ENCODE results near the gene TSHZ3.

The TSHZ3 gene

DNA sequence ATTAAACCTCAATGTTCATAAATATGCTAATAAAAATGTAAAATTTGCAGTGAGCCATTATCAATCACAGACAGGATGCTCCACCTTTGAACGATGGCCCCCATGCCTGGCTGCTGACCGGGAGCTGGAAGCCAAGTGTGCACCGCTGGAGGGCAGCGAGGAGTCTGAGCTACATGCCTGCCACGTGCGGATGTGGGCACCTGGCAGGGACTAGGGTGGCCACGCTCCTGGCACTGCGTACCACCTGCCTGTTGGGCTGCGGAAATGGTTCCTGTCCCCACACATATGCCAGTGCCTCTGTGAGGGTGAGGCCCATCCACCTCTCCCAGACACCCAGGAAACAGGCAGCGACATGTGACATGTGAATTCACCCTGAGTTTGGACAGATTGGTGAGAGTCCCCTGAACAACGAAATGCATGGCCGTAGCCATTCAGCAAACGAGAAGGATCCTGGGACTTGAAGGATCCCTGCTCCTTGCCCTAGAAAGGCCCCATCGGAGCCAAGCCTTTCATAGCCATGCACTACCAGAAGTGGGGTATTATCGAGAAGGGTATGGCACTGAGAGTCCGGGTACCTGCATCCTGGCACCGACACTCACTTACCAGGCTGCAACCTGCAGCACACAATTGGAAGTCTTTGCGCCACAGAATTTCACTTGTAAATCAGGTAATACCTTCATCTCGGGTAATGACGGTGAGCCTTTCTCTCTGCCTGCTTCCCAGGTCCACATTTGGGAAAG is 35.8 kb downstream of the TSHZ3 start:
- DNase-seq (ENCODE audit: low read depth), result no peak

DNA sequence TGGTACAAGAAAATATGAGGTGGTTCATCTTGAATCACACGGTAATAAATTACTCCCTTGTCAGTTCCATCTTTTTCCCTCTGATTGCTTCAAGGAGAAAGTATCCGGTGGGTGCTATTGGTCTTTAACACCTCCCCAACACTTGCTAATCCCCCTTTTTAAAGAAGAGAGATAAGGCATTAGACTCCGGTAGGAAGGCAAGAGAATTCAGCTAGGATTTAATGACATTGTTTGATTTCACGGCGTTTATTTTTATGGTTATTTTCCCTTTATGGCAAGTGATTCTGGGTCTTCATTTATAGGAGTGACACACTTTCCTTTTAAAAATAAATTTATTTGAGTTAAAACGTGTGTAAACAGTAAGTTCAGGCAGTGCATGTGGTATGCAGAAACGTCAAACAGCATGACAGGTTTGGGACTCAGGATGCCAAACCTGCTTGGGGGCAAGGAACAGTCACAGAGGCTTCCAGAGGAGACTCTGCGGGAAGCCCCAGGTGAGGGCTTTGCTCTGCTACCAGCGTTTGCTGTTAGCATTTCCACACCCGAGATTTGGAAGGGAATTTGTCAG is 36.5 kb downstream of the TSHZ3 start:
- DNase-seq (ENCODE audit: low read depth), result no peak

DNA sequence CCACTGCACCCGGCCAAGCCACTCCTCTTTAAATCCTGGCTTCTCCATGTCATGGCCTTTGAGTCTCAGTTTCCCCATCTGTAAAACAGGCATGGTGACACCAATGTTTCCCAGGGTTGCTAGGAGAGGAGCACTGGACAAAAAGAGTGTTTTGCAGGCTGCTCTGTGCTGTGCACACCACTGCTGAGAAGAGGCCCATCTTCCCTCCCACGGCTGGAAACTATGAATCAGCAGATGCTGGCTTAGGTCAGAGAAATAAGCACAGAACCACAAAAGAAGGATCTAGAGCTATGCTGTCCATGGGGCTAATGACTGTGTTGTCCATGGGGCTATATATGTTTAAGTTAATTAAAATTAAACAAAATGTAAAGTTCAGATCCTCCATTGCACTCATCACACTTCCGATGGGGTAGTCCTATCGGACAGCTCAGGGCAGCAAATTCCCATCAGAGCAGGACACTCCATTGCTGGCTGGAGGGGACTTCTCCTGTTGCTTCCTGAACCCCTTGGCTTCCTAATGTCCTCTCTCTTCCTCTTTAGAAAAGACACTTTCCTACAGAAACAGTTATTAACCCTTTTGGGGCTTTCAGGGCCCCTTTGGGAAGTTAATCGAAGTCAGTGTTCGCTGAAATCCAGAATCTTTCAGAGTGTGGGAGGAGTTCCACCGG is 37.1 kb downstream of the TSHZ3 start:
- DNase-seq (ENCODE audit: low read depth), result no peak

DNA sequence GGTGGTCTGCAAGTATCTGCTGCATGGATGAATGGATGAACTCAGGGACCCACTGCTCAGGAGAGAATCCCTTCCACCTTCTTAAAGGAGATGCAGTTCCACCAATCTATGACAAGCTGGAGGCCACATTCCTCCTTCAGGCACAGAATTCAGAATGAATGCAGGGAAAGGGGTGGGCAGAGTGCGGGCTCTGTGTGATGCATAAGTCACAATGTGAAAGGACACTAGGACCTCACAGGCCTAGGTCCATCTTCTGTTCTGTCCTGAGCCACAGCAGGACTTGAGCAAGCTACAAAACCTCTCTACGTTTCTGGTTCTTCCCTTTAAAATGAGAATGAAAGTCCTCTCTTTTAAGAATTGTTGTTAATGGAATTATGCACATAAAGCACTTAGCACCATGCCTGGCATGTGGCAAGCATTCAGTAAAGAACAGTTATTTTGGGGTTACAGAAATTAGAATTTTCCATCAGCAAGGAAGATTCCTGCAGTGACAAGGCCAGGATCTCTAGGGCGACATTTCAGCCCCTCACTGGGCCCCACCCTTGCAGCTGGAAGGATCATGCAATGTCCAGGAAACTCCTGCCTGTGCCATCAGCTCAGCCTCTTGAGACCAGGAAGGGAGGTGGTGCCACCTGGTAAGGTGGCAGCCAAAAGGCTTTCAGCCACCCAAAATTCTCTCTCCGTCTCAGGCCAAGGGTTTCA is 38.7 kb downstream of the TSHZ3 start:
- DNase-seq (ENCODE audit: low read depth), result no peak

DNA sequence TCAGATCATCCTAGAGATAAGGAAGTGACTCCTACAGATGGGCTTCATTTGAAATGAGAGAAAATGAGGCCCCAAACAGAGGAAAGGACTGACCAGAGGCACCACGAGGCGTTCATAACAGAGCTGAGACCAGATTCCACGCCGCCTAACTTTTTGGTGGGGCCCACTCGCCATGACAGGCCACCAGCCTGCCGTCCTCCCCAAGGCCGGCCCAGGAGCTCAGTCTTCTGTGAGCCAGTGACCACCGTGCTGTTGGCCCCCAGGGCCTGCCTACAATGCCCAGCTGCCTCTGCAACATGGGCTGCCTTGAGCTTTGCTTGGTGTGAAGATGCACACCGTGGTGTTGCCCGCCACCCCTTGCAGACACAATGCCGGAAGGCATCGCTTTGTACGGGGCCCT is 40.5 kb downstream of the TSHZ3 start:
- no peak for DNase-seq (ENCODE audit: low read depth)

DNA sequence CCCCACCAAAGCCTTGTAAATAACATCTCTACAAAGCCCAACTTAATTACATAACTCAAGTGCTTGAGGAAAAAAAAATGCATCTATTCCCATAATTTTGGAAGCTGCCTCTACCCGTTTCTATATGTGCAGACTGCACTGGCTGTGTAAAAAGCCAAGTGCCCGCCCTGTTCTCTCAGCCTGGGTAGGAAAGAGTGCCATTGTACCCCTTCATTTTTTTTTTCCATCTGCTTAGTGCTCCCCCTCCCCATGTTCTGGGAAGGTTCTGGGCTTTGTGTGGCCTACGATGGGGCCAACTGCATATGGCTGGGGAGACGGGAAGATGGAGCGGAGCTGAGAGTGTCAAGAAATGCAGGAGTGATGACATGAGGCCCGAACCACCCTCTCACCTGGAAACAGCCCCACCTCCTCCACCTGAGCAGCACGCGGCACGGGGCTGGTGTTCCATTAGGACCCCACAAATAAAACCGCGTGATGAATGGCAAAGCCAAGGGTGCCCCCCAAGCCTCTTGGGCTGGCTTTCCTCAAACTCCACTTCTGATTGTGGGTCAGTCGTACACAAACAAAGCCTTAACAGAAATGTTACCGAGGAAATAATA is 42.1 kb downstream of the TSHZ3 start:
- DNase-seq (ENCODE audit: low read depth), result no peak

DNA sequence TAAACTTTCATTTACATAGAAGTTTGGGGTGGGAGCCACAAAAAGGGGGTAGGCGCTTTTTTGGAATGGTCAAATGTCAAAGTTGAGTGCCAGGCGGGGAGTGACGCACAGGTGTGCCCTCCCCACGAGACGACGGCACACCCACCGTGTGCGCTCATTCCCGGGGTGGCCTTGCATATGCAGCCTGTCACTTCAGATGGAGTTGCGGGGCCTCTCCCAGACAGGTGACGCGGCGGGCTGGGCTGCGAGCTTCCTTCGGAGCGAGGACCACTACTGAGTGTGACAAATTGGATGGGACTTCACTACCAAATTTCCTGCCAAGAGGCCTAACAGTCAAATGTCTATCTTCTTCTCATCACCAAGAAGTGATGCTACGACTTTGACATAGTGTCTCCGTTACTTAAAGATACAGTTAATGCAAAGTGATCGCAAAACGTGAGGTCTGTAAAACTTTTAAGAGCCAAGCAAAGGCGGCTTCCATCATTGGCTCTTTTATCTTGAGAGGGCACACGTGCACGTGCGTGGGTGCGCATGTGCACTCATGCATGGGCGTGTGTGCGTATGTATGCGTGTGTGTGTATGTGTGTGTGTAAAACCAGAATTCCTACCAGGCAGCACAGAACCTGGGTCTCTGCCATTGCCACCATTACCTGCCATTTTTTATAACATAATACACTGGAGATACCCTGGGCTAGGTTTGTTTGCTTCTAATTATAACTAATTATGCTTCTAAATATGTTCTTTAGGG is 43.1 kb downstream of the TSHZ3 start:
- no peak for DNase-seq (ENCODE audit: low read depth)

DNA sequence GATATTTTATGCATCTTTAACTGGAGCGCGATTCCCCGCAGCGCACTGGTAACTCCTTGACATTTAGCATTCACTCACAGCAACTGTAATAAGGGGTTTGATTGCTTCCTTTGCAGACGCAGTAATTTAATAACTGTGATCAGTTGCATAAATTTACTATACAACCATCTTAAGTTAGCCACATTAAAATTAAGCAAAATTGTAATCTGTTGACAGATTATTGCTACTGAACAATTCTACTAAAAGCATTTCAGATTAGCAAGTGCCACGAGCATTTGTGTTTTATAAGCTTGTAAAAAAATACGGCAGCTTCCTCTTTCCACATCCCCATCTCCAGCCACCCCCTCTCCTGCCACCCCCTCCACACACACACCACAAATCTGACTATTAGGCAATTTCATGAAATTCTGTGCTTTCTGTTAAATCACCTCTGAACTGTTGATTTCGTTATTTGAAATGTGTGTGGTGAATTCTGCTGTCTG is 44.4 kb downstream of the TSHZ3 start:
- no peak for DNase-seq (ENCODE audit: low read depth)

DNA sequence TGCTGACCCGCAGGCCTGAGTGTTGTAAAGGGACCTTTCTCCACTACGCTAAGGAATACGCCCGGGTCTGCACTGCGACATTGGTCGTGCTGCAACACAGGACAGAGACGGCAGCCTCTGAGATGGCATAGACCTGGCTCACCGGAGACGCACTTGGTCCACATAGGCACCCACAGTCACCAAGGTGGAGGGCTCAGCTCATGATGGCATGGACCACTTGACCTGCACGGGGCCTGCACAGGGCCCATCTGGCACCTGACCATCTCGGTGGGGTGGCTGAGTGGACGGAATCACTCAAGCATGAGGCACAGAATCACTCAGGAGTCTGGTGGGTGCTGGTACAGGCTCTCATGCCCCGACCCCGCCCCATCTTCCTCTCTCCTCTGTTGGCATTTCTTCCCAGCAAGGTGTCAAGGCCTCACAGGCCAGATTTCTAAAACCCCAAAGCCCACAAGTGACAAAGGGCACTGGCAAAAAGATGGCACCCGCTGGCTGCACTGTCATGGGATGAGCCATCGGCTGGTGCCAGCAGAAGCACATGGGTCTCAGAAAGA is 45.9 kb downstream of the TSHZ3 start:
- no peak for DNase-seq (ENCODE audit: low read depth)

DNA sequence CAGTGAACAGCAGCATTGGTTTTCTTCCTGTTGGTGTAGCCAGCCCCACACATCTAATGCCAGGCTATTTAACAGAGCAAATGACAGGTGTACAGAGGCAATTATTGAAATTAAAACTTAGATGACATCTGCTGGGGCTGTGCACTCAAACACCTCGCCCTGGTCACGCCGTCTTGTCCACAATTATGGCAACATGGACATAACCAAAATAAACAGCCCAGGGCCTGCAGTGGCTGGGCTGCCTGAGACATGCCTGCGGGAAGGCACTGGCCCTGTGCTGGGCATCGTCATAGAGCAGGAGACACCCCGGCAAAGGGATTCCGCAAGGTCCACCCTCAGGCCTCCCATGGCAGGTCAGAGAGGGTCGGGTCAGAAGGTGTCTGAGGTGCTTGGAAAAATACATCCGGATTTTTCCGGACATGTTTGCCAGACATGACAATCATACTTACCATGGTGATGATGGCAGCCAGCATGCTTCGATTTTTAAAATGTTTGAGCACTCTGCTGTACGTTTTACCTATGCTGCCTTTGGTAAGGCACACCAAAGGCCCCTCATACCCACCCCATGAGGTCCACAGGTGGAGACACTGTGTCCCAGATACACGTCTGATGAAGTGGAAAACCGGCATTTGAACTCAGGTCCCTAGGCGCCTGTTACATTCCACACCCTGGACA is 47.8 kb downstream of the TSHZ3 start:
- DNase-seq (ENCODE audit: low read depth), result no peak

DNA sequence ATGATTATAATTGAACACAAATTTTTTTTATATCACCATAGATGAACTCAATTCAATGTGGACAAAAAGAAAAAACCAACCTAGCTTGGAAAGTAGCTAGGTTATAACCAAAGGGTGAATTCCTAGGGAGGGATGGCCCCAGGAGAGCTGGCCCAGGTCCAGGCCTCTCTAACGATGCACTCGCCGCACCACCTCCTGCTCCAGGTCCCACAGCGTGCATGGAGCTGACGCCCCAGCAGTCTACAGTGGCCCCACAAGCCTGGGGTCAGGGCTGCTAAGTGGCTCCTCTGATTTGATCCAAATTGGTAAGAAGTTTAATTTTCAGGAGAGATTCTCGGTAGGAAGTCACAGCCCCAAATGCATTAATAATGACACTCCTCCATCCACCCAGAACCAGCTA is 48.8 kb downstream of the TSHZ3 start:
- DNase-seq (ENCODE audit: low read depth), result no peak

DNA sequence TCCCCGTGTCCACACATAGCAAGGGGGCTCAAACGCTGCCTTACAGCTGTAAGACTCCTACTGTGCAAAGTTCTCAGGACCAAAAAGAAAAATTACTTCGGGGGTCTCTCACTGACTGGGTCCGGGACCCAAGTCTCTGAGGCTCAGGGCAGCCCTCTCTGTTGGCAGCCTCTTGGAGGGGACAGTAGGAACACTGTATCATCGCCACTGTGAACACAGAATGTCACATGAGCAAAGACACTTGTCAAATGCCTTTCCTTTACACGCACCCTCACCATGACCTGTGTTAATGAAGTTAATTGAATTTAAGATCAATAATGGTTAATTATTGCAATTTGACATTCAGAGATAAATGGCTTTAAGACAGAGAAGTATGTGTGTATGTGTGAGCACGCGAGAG is 49.6 kb downstream of the TSHZ3 start:
- DNase-seq (ENCODE audit: low read depth), result no peak

DNA sequence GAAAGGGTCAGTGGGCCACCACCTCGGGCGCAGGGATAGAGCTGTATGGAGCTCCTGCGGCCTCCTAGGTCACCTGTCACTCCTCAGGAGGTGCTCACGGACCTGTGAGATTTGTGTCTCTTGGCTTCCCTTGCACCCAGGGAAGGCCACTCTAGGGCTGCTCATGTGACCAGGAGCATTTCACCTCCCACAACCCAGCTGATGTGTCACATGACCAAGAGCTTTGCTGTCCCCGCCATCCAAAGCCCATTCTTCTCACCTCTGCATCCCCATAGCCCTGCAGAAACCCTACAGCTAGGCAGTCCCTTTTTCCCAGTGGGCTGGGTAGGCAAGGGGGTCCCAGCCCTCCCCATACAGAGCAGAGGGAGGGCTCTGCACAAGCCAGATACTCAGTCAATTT is 51.2 kb downstream of the TSHZ3 start:
- DNase-seq (ENCODE audit: low read depth), result no peak

DNA sequence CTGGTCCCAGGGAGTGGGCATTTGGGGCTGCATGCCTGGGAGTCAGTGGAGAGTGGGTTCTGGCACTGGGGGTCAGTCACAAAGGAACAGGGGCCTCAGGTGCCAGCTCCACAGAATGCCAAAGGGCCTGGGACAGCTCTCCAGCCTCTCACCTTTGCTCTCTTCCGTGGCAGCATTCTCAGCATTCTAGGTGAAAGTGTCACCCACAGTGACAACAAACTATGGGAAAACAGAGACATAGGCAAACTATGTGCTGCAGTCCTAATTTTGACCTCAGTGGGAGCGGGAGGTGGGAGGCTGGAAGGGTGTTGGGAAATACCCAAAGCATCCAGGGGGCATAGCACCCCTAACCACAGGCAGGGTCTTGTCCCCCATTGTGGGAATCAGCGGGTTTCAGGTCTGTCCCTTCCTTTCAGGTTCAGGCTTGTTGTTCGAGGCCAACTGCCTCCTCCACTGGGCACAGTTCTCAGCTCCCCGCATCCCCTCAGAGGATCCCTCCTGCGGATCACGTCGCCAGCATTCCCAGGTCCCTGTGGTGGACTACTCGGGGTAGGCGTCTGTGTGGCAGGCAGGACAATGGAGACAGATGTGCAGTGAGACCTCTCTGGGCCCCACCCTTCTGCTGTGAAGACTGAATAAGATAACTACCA is 52.4 kb downstream of the TSHZ3 start:
- no peak for DNase-seq (ENCODE audit: low read depth)

DNA sequence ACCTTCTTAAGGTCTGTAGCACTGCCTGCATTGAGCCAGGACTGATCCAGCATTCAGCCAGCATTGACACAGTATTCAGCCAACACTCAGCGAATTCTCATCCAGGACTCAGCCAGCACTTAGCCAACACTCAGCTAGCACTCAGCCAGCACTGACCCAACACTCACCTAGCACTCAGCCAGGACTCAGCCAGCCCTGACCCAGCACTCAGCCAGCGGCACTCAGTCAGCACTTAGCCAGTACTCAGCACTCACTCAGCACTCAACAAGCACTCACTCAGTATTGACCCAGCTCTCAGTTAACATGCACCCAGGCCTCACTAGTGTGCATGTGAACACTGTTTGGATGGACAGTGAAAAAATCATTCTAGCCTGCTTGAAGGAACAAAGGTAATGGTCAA is 55.0 kb downstream of the TSHZ3 start:
- no peak for DNase-seq (ENCODE audit: low read depth)

DNA sequence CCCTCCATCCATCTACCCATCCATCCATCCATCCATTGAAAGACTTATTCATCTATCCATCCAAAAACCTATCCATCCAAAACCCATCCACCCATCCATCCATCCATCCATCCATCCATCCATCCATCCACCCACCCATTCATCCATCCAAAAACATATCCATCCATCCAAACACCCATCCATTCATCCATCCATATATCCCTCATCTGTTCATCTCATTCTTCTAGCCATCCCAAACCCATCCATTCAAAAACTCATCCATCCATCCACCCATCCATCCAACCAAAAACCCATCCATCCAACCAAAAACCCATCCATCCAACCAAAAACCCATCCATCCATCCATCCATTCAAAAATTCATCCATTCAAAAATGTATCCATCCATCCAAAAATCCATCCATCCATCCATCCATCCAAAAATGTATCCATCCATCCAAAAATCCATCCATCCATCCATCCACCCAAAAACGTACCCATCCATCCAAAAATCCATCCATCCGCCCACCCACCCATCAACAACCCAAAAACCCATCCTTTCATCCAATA is 56.5 kb downstream of the TSHZ3 start:
- no peak for DNase-seq (ENCODE audit: low read depth)

DNA sequence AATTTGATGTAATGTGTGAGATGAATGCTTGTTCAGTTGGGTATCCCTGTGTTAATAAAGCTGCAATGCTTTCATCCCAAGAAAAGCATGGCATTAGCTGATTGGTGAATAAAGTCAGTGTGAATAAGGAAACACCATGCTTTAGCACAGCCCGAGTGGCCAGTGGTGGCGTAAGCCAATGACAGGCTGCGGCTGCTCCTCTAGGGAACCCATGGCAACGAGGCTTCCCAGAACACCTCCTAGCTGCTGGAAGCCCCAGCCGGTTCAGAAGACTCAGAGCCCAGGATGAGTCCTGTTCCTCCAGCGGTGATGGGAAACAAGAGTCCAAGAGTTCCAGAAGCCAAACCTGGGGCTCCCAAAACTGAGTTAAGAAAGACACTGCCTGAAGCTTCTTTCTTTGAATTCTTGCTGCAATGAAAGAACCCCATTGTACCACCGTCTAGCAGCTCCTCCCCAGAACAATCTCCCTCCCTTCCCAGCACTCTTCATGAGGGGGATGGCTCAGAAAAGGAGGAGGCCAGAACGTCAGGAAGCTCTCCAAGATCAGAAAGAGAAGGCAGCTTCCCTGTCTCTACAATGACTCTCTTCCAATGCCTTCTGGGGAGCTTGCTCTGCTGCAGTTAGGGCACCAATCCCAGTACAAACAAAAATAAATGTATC is 58.2 kb downstream of the TSHZ3 start:
- DNase-seq (ENCODE audit: low read depth), result no peak

DNA sequence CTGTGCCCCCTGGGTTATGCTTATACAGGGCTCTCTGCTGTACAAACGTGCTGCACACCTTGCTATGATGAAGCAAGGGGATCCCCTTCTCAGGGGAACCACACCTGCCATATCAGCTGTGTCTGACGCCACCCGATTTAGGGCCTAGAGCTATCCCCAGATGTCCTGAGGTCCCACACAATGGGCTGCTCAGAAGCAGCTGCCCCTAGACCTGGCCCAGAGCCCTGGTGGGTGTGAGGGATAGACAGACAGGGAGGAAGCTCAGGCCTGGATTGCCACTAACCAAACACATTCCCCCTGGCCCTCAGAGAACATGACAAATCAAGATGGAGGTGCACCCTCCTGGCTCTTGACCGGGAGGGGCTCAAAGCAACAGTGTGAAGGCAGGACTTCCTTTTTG is 59.3 kb downstream of the TSHZ3 start:
- DNase-seq (ENCODE audit: low read depth), result no peak

DNA sequence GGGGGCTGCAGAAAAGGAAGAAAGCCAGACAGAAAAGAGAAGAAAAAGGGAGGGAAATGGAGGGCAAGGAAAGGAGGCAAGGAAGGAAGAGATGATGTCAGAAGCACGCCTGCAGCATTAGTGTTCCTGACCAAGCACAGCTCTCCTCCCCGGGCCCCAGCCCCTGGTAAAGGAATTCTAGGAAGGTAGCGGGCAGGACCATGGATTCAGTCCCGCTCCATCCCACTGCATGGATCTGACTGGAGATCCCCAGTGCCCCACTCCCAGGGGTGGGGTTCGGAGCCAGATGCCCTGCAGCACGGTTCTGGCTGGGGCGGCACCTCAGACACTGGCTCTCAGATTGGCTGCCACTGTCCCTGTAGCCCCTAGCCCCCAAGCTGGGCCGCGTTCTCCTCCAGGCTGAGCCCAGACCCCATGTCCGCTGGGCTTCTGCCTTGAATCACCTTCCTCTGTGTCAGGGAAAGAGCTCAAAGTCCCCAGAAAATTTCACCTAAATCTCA is 59.8 kb downstream of the TSHZ3 start:
- DNase-seq (ENCODE audit: low read depth), result no peak

Measured in activated T-helper 9 cell treated with anti-CD3 and anti-CD28 coated beads, Interleukin-2, amount 50 U/mL, for 16 hours (primary cell).